B cell (primary cell): ENCODE data around the gene RUBCNL.

Source experiments
- CTCF ChIP-seq: fragments of 200-600 bp; IDR thresholded peaks from one replicate; pipeline ENCODE4 v1.8.0; 2022; ENCODE audit warnings: antibody characterized with exemption, mild to moderate bottlenecking
- EZH2 ChIP-seq: IDR thresholded peaks from 2 replicates; pipeline ENCODE4 v1.6.1; 2012; ENCODE audit warnings: borderline replicate concordance, low read depth, mild to moderate bottlenecking, moderate library complexity, low read length; ENCODE audit not compliant: insufficient read depth, poor library complexity, severe bottlenecking

DNA sequence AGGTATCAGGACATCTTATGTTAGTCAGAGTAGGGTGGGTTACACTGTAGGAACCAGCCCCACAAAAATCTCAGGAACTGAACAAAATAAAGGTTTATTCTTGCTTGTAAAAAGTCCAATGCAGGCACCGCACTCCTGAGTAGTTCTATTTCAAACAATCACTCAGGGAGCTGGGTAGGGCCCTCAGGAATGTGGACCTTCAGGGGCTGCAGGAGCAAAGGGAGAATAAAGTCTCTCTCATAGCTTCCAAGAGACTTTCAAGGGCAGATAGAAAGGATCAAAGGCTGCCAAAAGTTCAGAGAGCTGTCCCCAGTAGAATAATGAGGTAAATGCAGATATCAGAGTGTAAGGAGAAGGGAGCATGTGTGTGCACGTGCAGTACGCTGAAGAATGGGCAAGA lies 49.4 kb downstream of the RUBCNL start:
- TF ChIP-seq CTCF (no peak), EZH2 (no peak)
